Ramos (cell line): Measurements from ENCODE around the gene SREBF1.

Experiments used
- in situ Hi-C: fragments of 300-500 bp; cut with MboI; formaldehyde crosslinking; loops from one replicate; pipeline ENCODE4 v1.14.3; 2022; ENCODE audit warnings: low sequenced_read_pairs; ENCODE audit not compliant: unreplicated experiment

SREBF1 gene

DNA sequence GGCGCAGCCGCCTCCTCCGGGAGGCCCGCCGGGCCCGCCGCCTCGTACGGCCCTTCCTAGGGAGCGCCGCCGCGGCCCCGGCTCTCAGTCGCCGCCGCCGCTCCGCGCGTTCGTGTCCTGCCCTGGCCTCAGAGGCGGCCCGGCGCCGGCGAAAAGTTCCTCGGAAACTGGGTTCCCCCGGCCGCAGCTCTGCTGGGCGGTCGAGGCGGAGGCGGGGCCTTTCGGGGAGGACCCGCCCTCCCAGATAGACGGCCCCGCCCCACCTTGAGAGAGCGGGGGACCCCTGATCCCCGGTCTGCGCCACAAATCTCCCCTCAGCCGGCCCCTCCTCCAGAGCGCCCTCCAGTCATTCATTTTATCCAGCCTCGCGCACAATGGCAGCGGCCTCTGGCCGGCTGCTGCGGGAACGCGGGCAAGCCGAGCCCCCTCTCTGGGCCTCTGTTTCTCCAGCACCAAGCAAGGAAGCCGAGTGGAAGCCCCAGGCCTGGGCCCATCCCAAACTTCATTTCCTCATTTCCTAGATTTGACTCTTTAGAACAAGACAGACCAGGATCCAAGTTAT lies at the start of gene SREBF1:
SREBF1 (minus strand) TSS at position 169 of the 562 bp plus-strand sequence. CDS start 169 bp downstream, outside the sequence.
- in situ Hi-C loops, result no loop called here

- in situ Hi-C loops, result no loop called here
These were observed 49.4 kb upstream of the SREBF1 start for GRCh38 chr17:17886226-17886625.

DNA sequence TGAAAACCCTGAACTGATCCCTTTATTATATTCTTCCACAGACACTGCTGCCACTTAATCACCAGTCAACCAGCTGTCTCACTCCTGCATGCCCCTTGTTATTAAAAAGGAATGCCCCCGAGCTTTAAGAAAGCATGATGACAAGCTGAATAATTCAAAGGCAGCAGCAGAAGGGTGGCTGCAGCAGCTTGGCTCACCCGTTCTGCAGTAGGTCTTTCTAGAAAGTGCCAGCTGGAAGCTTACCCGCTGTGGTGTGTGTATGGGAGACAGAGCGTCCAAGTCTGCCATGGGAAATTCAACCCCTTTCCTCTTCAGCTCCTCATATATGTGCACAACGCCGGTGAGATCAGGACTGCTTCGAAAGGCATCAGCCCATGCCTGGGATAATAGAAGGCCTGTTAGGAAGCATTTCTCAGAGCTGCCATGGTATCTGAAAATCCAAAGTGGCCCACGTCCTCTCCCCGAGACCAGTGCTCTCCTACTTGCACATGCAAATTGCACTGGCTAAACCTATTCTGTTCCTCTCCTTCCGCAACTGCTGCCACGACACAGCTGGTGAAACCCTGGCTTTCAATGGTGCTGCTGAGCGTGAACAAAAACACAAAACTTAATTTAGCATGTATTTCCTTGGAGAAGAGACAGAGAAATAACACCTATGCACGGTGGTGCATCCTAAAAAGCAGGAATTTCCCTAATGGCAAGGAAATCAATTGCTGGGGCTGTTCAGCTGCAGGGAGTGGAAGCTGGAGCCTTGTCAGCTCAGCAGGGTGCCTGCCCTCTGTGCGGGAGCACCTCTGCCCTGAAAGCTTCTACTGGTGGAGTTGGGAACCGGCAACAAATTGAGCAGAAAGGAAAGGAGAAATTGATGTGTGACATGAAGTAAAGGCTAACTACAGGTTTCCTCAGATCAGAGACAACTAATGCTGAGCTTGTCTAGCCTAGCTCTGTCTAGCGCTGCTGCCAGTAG lies 47.9 kb upstream of the SREBF1 start:
- in situ Hi-C loops, result no loop called here

DNA sequence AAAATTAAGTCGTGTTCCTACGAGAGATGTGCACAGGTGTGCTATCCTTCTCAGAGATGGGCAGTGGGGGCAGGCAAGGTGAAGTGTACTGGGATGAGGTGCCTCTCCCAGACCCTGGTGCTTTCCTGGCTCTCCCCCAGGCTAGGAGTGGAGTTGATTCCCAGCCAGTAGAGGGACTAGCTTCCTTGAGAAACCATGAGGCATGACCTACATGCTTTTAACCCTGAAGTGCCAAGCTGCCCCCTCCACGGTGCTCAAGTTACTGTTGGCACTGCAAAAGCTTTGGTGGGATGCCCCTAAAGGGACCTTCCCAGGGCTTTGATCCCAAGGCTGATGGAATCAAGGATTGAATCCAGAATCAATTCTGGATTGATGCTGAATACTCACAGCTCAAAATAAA lies 47.0 kb upstream of the SREBF1 start:
- in situ Hi-C loops, result no loop called here

DNA sequence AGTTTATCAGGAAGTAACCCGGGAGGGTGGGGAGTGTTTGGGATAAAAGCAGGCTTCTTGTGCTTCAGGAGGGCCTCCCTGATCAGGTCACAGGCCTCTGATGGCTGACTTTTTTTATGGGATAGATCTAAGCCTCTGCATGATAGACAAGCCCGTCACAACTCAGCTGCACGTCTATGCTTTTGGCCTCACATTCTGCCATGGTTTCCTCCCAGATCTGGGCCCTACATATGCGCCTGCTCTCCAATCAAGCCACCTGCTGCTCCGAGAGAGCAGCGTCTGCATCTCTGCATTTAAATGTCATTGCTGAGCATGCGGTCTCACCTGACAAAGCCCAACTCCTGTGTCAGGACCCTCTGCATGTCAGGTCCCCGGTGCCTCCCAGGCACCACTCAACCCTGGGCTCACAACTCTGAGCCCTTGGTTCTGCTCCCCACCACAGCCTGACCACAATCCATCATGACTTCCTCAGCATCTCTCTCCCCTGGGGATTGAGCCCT lies 45.3 kb upstream of the SREBF1 start:
- in situ Hi-C loops, result no loop called here

GRCh38 chr17:17880577-17881196 lies 43.9 kb upstream of the SREBF1 start:
- in situ Hi-C loops, result no loop called here

GRCh38 chr17:17877529-17878358 lies 41.0 kb upstream of the SREBF1 start:
- in situ Hi-C loops, result loop anchor here (10.0 kb wide), 1 partner anchor 147 kb away; no protein-coding TSS in a partner anchor

DNA sequence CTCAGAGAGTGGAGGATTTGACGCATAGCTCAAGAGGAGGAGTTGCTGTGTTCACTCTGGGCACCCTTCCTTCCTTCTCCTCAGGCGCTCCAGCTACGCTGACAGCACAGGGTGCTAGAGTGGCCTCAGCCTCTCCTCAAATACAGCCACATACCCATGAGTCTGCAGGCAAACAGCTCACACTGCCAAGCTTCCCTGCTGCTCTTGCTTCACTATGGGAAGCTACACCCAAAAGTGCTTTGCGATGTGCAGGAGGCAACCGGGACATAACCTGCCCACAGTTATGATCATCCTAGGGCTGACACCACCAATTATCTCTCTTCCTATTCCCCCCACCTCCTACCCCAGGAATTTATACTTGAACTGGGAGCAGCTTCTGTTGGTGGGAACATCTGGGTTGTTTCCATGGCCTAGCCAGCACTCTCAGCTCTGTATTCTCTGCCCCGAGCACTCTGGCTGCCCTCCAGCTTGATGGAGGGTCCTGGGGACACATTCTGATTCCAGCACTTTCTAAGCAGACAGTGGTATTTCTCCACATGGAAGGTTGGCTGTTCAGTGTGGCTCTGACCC lies 40.3 kb upstream of the SREBF1 start:
- in situ Hi-C loops, result loop anchor here (10.0 kb wide), 1 partner anchor 148 kb away; no protein-coding TSS in a partner anchor

- in situ Hi-C loops, result loop anchor here (10.0 kb wide), 1 partner anchor 150 kb away; no protein-coding TSS in a partner anchor
These were observed 37.7 kb upstream of the SREBF1 start for GRCh38 chr17:17874478-17874877.

DNA sequence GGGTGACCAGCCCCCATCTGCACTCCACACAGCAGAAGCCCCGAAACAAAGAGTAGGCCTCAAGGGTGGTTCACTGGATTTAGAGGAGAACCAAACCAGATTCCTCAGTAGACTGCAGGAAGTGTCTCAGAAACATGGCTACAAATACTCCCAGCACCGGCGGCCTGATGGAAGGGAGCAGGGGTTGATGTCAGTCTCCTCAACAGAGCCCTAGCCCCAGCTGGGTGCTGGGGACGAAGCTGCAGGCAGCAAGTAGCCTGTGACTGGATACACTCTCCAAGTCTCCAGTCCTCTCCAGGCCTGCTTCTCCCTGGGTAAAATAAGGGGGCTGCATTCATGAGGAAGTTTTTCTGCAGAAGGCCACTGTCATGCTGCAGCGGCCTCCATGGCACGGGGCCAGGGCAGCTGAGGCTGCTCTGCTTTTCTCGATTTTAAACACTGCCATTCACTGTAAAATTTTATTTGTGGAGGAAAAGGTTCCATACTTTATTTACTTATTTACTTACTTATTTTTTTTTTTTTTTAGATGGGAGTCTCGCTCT lies 36.7 kb upstream of the SREBF1 start:
- in situ Hi-C loops, result loop anchor here (10.0 kb wide), 1 partner anchor 151 kb away; no protein-coding TSS in a partner anchor

DNA sequence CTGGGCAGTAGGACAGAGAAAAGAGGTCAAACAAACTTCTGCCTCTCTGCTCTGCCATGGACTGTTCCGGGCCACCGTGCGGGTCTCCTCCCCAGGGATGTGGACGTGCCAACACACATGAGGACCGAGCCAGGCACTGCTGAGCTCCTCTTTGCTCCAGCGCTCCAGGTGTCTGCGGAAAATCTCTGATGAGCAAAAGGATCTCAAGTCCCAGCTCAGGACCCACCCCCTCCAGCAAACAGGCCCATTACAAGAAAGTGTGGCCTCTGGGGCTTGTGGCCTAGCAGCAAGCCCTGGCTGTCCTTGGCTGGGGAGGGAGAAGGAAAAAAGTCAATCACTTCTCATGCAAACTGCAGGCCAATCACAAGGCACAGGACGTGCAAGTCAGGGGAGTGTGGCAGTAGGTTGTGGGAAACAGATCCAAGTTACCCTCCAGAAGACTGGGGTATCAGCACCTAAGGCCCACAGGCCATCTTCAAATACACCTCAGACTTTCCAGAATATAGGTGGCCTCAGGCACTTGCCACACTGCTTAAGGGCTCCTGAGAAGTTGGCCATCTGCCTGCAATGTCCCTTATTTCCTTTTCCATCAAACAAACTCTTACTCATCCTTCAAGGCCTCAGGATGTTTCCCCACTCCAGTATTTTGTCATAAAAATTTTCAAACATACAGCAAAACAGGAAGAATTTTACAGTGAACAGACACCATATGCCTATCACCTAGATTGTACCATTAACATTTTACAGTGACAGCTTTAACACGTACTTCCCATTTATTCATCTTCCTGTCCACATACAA lies 36.0 kb upstream of the SREBF1 start:
- in situ Hi-C loops, result loop anchor here (10.0 kb wide), 1 partner anchor 152 kb away; no protein-coding TSS in a partner anchor

GRCh38 chr17:17871913-17872312 lies 35.1 kb upstream of the SREBF1 start:
- in situ Hi-C loops, result loop anchor here (10.0 kb wide), 1 partner anchor 153 kb away; no protein-coding TSS in a partner anchor

DNA sequence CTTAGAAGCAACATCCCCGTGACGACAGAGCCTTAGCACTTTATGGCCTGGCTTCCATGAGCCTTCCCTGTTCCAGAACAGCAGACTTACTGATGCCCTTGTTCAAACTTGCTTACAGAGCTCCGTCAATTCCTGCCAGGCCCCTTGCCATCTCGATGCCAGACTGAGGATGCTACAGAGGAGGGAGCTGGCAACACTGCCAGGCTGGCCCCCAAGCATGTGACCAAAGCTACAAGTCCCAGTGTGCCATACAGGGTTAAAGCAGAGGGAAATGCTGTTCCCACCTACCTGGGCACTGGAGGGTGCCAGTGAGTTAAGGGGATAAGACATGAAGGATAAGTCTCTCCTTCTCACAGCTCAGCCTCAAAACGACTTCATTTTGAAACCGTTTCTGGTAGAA lies 33.5 kb upstream of the SREBF1 start:
- in situ Hi-C loops, result loop anchor here (10.0 kb wide), 1 partner anchor 155 kb away; no protein-coding TSS in a partner anchor

DNA sequence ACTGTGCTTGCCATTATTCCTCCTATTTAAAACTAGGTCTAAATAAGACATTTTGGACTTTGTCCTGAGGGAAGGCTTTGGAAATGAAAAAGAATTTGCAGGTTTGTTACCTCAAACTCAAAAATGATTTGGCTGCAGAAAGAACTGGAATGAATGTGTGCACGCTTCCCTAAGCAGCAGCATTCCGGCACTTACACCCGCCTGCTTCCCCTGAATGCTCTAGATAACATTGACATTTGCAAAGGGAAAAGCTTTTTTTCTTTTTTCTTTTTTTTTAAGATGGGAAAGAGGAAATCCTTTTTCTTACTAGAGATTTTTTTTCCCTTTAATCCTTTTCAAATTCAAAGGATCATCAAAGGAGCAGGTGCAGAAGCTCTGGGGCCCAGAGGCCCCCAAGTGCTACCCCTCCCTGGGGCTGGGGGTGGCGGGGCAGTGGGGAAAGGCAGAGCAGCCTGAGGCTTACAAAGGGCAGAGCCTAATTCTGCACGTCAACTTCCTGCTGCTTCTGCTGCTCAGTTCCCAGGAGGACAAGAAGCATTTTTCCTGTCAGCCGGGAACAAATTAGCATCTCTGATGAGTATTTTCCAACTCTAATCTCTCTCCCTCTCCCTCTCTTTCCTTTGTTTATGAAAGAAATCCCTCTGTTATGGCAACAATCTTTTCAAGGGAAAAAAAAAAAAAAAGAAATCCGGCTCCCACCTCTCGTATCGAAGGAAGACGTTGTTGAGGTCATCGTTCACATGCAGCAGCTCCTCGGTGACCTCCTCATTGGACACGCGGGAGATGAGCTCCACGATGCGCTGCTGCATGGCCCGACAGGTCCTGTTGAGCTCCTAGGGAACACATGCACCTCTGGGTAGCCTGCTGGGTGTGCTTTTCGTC lies 32.1 kb upstream of the SREBF1 start:
- in situ Hi-C loops, result no loop called here

DNA sequence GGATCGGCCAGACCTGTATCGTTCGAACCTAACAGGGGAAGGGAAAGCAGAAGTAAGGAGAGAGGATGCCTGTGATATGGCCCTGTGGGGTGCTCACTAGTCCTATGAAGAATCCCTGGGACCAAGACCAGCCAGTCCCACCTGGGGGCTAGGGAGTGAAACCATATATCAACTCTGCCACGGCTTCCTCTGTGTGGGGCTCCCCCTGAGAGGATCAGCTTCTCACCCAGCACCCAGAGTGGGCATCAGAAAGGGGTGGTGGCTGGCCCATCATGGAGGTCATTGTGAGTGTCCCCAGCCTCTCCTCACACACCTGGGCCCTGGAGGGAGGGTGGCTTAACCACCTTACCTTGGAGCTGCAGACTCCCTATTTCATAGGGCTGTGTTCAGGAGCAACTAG lies 30.1 kb upstream of the SREBF1 start:
- in situ Hi-C loops, result no loop called here

- in situ Hi-C loops, result no loop called here
These were observed 29.6 kb upstream of the SREBF1 start for GRCh38 chr17:17866425-17866824.

- in situ Hi-C loops, result no loop called here
These were observed 28.2 kb upstream of the SREBF1 start for GRCh38 chr17:17865035-17865434.
